ENCODE measurements around the gene ENTPD6.

GRCh38 chr20:25218492-25218891 lies 23.0 kb downstream of the ENTPD6 start:
- TF ChIP-seq CTCF (IDR thresholded peaks at IDR 0.05) (no peak), EZH2 (IDR thresholded peaks at IDR 0.05) (no peak)
